ENCODE data around the gene ENGASE. TPM values are rescaled to one million over a fixed set of nuclear protein-coding genes. Genes with fewer than 3 reads are reported as not detected.
"Not testable (repeated sequence)": the region's sequence is repeated elsewhere in the genome, so short reads cannot be mapped to it uniquely, and the experiment has no call there.

Gene ENGASE
- total RNA-seq, 2 donors from 2014 or later = 85.4 to 89.5 TPM

- ATAC-seq (peak; percentile 75), DNase-seq (peak; percentile 77 to 78)
- intact Hi-C loops (cut with DNase I, micrococcal nuclease) = no loop called here
Measured at GRCh38 chr17:79073706-79074088, 927 bp upstream of the ENGASE start.

- ATAC-seq; intact Hi-C loops (cut with DNase I, micrococcal nuclease): not testable (repeated sequence)
Measured at GRCh38 chr17:79074121-79074648, 439 bp upstream of the ENGASE start.

GRCh38 chr17:79075446-79075750 is 774 bp downstream of the ENGASE start:
- intact Hi-C loops (cut with DNase I, micrococcal nuclease) = no loop called here
- ATAC-seq (no peak), DNase-seq (no peak)

More at GRCh38 chr17:79074121-79074648, 439 bp upstream of the ENGASE start:
- DNase-seq = not testable (repeated sequence)

- DNase-seq (no peak), ATAC-seq (no peak)
- intact Hi-C loops (cut with DNase I, micrococcal nuclease) = no loop called here
Measured at GRCh38 chr17:79075861-79076406, 1.3 kb downstream of the ENGASE start.

- ATAC-seq = no peak
- DNase-seq = no peak
- intact Hi-C loops (cut with DNase I, micrococcal nuclease) = no loop called here
Measured at GRCh38 chr17:79077587-79077986, 3.0 kb downstream of the ENGASE start.

GRCh38 chr17:79078476-79079190 is 4.0 kb downstream of the ENGASE start:
- intact Hi-C loops (cut with DNase I, micrococcal nuclease) = no loop called here
- ATAC-seq = peak; percentile 6
- peak; percentile 60 to 69 for DNase-seq

- ATAC-seq (no peak), DNase-seq (no peak)
- intact Hi-C loops (cut with DNase I, micrococcal nuclease) = loop anchor here in 1 of 2 donors (10.0 kb wide), 1 partner anchor 305 kb away; no protein-coding TSS in a partner anchor
Measured at GRCh38 chr17:79079421-79080200, 5.0 kb downstream of the ENGASE start.

- intact Hi-C loops (cut with DNase I, micrococcal nuclease) = loop anchor here in 1 of 2 donors (10.0 kb wide), 1 partner anchor 304 kb away; no protein-coding TSS in a partner anchor
- DNase-seq = no peak
Measured at GRCh38 chr17:79080349-79080748, 5.7 kb downstream of the ENGASE start.

GRCh38 chr17:79080761-79081290 is 6.2 kb downstream of the ENGASE start:
- intact Hi-C loops (cut with DNase I, micrococcal nuclease) = loop anchor here in 1 of 2 donors (10.0 kb wide), 1 partner anchor 304 kb away; no protein-coding TSS in a partner anchor
- ATAC-seq = no peak
- DNase-seq = no peak

More at GRCh38 chr17:79080349-79080748, 5.7 kb downstream of the ENGASE start:
- ATAC-seq = no peak

GRCh38 chr17:79081571-79082276 is 7.1 kb downstream of the ENGASE start:
- ATAC-seq (peak; percentile 7), DNase-seq (no peak)
- intact Hi-C loops (cut with DNase I, micrococcal nuclease) = loop anchor here in 1 of 2 donors (10.0 kb wide), 1 partner anchor 303 kb away; no protein-coding TSS in a partner anchor

- ATAC-seq (peak; percentile 52), DNase-seq (peak in 1 of 2 donors; percentile 49)
- intact Hi-C loops (cut with DNase I, micrococcal nuclease) = loop anchor here in 1 of 2 donors (10.0 kb wide), 1 partner anchor 302 kb away; no protein-coding TSS in a partner anchor
Measured at GRCh38 chr17:79082311-79083190, 7.9 kb downstream of the ENGASE start.

- intact Hi-C loops (cut with DNase I, micrococcal nuclease) = loop anchor here in 1 of 2 donors (10.0 kb wide), 1 partner anchor 301 kb away; no protein-coding TSS in a partner anchor
- ATAC-seq = no peak
- DNase-seq = no peak
Measured at GRCh38 chr17:79083191-79083971, 8.8 kb downstream of the ENGASE start.

GRCh38 chr17:79084291-79085153 is 9.9 kb downstream of the ENGASE start:
- DNase-seq (no peak), ATAC-seq (no peak)
- intact Hi-C loops (cut with DNase I, micrococcal nuclease) = loop anchor here (5.0 to 10.0 kb wide), 2 partner anchors 300 to 308 kb away; no protein-coding TSS in a partner anchor

- ATAC-seq (no peak), DNase-seq (no peak)
- intact Hi-C loops (cut with DNase I, micrococcal nuclease) = loop anchor here (5.0 to 10.0 kb wide), 2 partner anchors 299 to 307 kb away; no protein-coding TSS in a partner anchor
Measured at GRCh38 chr17:79085154-79085920, 10.7 kb downstream of the ENGASE start.
